Upper lobe of right lung (tissue), 1 donor: ENCODE data around the gene STK40. TPM values are rescaled to one million over a fixed set of nuclear protein-coding genes. Genes with fewer than 3 reads are reported as not detected.

Experiments used
- ATAC-seq: fragments of 200-7000 bp; cut with Tn5 transposase; one replicate; pipeline ENCODE4 v1.9.1; 2020; ENCODE audit warnings: mild to moderate bottlenecking, moderate library complexity
- DNase-seq: peaks from one replicate; pipeline ENCODE4 v3.0.0-alpha.2; 2020
- H3K27ac ChIP-seq: fragments of 200-600 bp; one replicate; pipeline ENCODE4 v1.8.0; 2022
- H3K27me3 ChIP-seq: fragments of 200-600 bp; one replicate; pipeline ENCODE4 v1.8.0; 2022; ENCODE audit warnings: mild to moderate bottlenecking
- H3K36me3 ChIP-seq: fragments of 200-600 bp; one replicate; pipeline ENCODE4 v1.8.0; 2022
- H3K4me1 ChIP-seq: fragments of 200-600 bp; one replicate; pipeline ENCODE4 v1.8.0; 2022
- H3K4me3 ChIP-seq: fragments of 200-600 bp; one replicate; pipeline ENCODE4 v1.8.0; 2022; ENCODE audit warnings: mild to moderate bottlenecking
- H3K9me3 ChIP-seq: fragments of 200-600 bp; one replicate; pipeline ENCODE4 v1.8.0; 2022
- intact Hi-C: fragments of 100-400 bp; cut with DNase I; formaldehyde crosslinking; loops from one replicate; pipeline ENCODE4 v1.11.0; 2022
- total RNA-seq: library from RNA; stranded (reverse); fragmentation: NEBNext Ultra II Directional; extraction: Animal tissue kit (Norgen Biotek cat#: 25700); gene quantifications from one replicate; pipeline ENCODE4 v1.2.1, GENCODE V29; 2021
- TF ChIP-seq, protein P1 (sequence below): fragments of 200-600 bp; IDR thresholded peaks from one replicate; pipeline ENCODE4 v1.8.0; 2022; ENCODE audit warnings: antibody characterized with exemption
- donor health status: DM: no; HTN: yes; CAD: no; lungs with severe emphysema.

The STK40 gene
- total RNA-seq, 1 donor from 2014 or later = 78.9 TPM

DNA sequence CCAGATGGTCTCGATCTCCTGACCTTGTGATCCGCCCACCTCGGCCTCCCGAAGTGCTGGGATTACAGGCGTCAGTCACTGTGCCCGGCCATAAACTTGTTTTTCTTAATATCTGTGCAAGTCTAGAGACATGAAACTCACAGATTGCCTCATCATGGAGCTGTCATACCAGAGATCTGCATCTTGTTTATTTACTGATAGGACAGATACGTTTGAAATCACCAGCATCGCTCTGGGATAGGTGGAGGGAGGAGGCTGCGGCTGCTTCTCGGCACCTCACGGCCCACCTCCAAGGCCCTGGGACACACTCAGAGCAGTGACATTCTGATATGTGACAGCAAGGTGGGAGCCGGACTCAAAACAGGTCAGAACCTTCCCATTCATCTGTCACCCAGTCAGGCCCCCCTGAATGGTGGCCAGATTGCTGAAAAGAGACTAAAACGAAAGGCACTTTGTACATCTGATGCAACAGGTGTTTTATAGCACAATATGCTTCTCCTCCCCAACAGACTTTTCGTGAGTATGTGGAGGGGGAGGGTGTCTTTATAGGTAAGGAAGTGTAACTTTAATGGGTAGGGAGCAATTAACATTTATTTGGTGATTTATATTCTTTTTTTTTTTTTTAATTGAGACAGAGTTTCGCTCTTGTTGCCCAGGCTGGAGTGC, 30.1 kb upstream of the STK40 start:
- H3K36me3 ChIP-seq = no peaks in the 10 kb centered on the region
- intact Hi-C loops = no loop called here
- H3K9me3 ChIP-seq = no peaks in the 10 kb centered on the region
- no peak for ATAC-seq
- no peak for DNase-seq
- TF ChIP-seq, protein P1, sequence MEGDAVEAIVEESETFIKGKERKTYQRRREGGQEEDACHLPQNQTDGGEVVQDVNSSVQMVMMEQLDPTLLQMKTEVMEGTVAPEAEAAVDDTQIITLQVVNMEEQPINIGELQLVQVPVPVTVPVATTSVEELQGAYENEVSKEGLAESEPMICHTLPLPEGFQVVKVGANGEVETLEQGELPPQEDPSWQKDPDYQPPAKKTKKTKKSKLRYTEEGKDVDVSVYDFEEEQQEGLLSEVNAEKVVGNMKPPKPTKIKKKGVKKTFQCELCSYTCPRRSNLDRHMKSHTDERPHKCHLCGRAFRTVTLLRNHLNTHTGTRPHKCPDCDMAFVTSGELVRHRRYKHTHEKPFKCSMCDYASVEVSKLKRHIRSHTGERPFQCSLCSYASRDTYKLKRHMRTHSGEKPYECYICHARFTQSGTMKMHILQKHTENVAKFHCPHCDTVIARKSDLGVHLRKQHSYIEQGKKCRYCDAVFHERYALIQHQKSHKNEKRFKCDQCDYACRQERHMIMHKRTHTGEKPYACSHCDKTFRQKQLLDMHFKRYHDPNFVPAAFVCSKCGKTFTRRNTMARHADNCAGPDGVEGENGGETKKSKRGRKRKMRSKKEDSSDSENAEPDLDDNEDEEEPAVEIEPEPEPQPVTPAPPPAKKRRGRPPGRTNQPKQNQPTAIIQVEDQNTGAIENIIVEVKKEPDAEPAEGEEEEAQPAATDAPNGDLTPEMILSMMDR = no peak
- no peaks in the 10 kb centered on the region for H3K27me3 ChIP-seq
- peaks cover 8% of the 10 kb centered on the region for H3K4me1 ChIP-seq
- no peak overlapping the region for H3K27ac ChIP-seq
- H3K4me3 ChIP-seq = no peak overlapping the region

DNA sequence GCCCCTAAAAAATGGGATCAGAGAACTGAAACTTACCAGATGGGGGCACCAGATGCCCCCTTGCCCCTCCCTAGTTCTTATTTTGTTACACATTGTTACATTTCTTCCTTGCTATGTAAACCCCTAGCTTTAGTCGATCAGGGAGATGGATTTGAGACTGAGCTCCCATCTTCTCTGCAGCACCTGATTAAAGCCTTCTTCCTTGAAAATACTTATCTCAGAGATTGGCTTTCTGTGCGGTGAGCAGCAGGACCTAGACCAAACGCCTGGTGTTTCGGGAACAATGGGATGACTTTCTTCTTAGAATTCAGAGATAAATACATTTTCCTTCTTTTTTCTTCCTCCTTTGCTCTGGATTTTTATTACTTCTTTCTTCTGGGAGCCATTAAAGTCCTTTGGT, 28.7 kb upstream of the STK40 start:
- DNase-seq (no peak), ATAC-seq (no peak)
- no peaks in the 10 kb centered on the region for H3K4me1 ChIP-seq
- H3K27ac ChIP-seq = no peak overlapping the region
- TF ChIP-seq, protein P1 = no peak
- intact Hi-C loops = no loop called here
- no peaks in the 10 kb centered on the region for H3K9me3 ChIP-seq
- H3K36me3 ChIP-seq = no peaks in the 10 kb centered on the region
- H3K27me3 ChIP-seq = no peaks in the 10 kb centered on the region
- H3K4me3 ChIP-seq = no peak overlapping the region

DNA sequence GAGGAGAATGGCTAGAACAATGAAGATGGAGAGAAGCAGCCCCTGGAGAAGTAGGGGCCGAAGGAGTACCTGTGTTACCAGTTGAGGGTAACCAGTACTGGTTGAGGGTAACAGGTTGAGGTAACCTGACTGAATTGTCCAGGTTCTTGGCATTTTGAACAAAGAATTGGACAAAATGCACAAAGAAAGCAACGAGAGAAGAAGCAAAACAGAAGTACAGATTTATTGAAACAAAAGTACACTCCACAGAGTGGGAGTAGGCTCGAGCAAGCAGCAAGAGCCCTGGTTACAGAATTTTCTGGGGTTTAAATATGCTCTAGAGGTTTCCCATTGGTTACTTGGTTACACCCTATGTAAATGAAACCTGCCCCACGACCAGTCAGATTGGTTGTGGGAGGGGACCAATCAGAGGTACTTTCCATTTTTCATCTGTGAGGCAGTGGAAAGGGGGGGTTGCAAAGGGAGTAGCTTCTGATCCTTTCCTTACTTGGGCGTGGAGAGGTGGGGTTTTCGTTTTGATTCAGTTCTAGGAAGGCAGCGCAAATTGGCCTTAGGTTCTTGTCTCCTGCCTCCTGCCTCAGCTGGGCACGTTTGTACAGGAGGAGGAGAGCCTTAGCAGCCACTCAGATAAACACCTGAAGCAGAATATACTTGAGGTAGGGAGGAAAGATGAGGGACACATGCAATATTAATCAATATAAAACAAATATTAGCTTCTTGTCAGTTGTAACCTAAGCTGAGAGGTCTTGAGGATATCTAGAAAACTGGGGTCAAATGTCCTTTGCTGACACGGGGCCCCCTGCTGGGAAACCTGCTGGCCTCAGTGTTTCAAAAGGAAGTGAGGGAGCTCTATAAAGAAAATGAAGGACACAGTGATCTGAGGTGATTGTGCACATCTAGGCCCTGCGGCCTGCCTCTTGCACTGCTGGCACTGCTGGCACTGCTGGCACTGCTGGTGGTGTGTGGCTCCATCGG, 26.2 kb upstream of the STK40 start:
- no peaks in the 10 kb centered on the region for H3K27me3 ChIP-seq
- ATAC-seq (no peak), DNase-seq (no peak)
- TF ChIP-seq, protein P1 = no peak
- no peak overlapping the region for H3K27ac ChIP-seq
- intact Hi-C loops = no loop called here
- H3K4me1 ChIP-seq = no peaks in the 10 kb centered on the region
- no peak overlapping the region for H3K4me3 ChIP-seq
- no peaks in the 10 kb centered on the region for H3K36me3 ChIP-seq
- no peaks in the 10 kb centered on the region for H3K9me3 ChIP-seq

DNA sequence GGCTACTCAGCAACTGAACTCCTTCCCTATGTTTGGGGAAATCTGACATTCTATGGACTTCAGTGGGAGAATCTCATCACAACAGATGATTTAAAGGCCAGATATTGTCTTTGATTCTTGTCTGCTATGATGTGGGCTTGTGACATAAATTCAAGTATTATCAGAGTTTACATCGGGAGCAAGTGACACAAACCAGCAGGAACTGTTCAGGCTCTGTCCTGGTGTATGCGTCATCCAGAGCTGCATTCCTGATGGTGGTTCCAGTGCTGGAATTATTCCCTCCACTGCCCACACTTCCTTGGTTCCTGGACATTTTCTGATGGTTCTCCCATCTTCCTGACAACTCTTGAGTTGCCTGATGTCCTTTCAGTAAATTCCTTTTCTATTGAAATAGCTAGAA, 22.8 kb upstream of the STK40 start:
- Histone ChIP-seq H3K4me1 (no peaks in the 10 kb centered on the region), H3K27ac (no peak overlapping the region), H3K27me3 (no peaks in the 10 kb centered on the region), H3K36me3 (no peaks in the 10 kb centered on the region), H3K4me3 (no peak overlapping the region), H3K9me3 (no peaks in the 10 kb centered on the region)
- intact Hi-C loops = no loop called here
- DNase-seq (no peak), ATAC-seq (no peak)
- TF ChIP-seq, protein P1 = no peak

DNA sequence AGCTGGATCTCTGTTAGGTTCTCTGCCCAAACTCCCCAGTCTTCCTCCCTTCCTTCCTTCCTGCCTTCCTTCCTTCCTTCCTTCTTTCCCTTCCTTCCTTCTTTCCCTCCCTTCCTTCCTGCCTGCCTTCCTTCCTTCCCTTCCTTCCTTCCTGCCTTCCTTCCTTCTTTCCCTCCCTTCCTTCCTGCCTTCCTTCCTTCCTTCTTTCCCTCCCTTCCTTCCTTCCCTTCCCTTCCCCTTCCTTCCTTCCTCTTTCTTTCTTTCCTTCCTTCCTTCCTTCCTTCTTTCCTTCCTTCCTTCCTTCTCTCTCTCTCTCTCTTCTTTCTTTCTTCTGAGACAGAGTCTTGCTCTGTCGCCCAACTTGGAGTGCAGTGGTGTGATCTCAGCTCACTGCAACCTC, 20.7 kb upstream of the STK40 start:
- intact Hi-C loops = no loop called here
- no peaks in the 10 kb centered on the region for H3K36me3 ChIP-seq
- H3K9me3 ChIP-seq = no peaks in the 10 kb centered on the region
- DNase-seq = no peak
- TF ChIP-seq, protein P1 = no peak
- H3K27ac ChIP-seq = no peak overlapping the region
- H3K4me1 ChIP-seq = peaks cover 5% of the 10 kb centered on the region
- ATAC-seq = no peak
- H3K4me3 ChIP-seq = no peak overlapping the region
- H3K27me3 ChIP-seq = no peaks in the 10 kb centered on the region
